Panc1 (cell line): ENCODE results near the gene VARS2. TPM values are rescaled to one million over a fixed set of nuclear protein-coding genes. Genes with fewer than 3 reads are reported as not detected.
"Not testable (repeated sequence)": the region's sequence is repeated elsewhere in the genome, so short reads cannot be mapped to it uniquely, and the experiment has no call there.

Experiments
- ATAC-seq: fragments of 200-7000 bp; cut with Tn5 transposase; 2 replicates; pipeline ENCODE4 v1.9.1; 2020; ENCODE audit warnings: mild to moderate bottlenecking, moderate library complexity
- BruUV-seq: library from RNA; stranded (reverse); fragments of 400-500 nt; replicated peaks from 2 replicates; lab custom pipeline; 2021; lab: Mats Ljungman, UMichigan
- CTCF ChIA-PET: fragments of 300-600 bp; sonication (Branson Sonifier 250); formaldehyde crosslinking; loops from one replicate; lab custom pipeline; 2022; ENCODE audit warnings: antibody characterized with exemption; lab: Charles Lee
- POLR2A ChIA-PET: fragments of 300-600 bp; sonication (Branson Sonifier 250); formaldehyde crosslinking; loops from one replicate; lab custom pipeline; 2022; ENCODE audit warnings: antibody characterized with exemption; lab: Charles Lee
- DNase-seq: peaks from one replicate; pipeline ENCODE4 v3.0.0-alpha.2; 2010; ENCODE audit warnings: low read depth, low spot score
- H3K27ac ChIP-seq: 2 replicates; pipeline ENCODE4 v1.5.1; 2011; ENCODE audit warnings: mild to moderate bottlenecking, low read length, inconsistent platforms
- H3K27me3 ChIP-seq: fragments of 200-500 bp; sonication (Bioruptor generic); 2 replicates; pipeline ENCODE4 v1.6.0; 2014; ENCODE audit warnings: low read length, inconsistent platforms; ENCODE audit not compliant: control insufficient read depth, insufficient read depth
- H3K36me3 ChIP-seq: fragments of 200-500 bp; sonication (Bioruptor generic); 2 replicates; pipeline ENCODE4 v1.5.1; 2014; ENCODE audit warnings: inconsistent platforms, mild to moderate bottlenecking, low read length, moderate library complexity; ENCODE audit not compliant: control insufficient read depth, insufficient read depth
- H3K4me1 ChIP-seq: 2 replicates; pipeline ENCODE4 v1.5.1; 2011; ENCODE audit warnings: inconsistent platforms, mild to moderate bottlenecking, low read length, moderate library complexity; ENCODE audit not compliant: control insufficient read depth, insufficient read depth
- H3K4me3 ChIP-seq, 2 experiments: 2 replicates each; pipeline ENCODE4 v1.5.1; 2011 to 2012; ENCODE audit warnings: low read depth in 2 of 2, low read length in 2 of 2, mild to moderate bottlenecking in 2 of 2, inconsistent platforms in 1 of 2, moderate library complexity in 1 of 2
- H3K9me3 ChIP-seq: fragments of 200-500 bp; sonication (Bioruptor generic); 2 replicates; pipeline ENCODE4 v1.5.1; 2014; ENCODE audit warnings: low read depth, mild to moderate bottlenecking, inconsistent platforms, low read length, moderate library complexity; ENCODE audit not compliant: control insufficient read depth, insufficient read depth
- CTCF ChIP-seq: fragments of 450-650 bp; IDR thresholded peaks from 2 replicates; pipeline ENCODE4 v1.5.1; 2017; ENCODE audit warnings: mild to moderate bottlenecking
- POLR2AphosphoS5 ChIP-seq: IDR thresholded peaks from 2 replicates; pipeline ENCODE4 v1.6.1; 2012; ENCODE audit warnings: mild to moderate bottlenecking, low read depth, low read length, moderate library complexity
- REST ChIP-seq, 2 experiments: IDR thresholded peaks; 2 replicates each; pipeline ENCODE4 v1.6.1; 2011 to 2012; ENCODE audit warnings: low read depth in 2 of 2, control low read depth in 1 of 2, low read length in 1 of 2, mild to moderate bottlenecking in 1 of 2, moderate library complexity in 1 of 2; ENCODE audit not compliant: insufficient read depth in 1 of 2
- SIN3A ChIP-seq: IDR thresholded peaks from 2 replicates; pipeline ENCODE4 v1.6.1; 2012; ENCODE audit warnings: low read depth, mild to moderate bottlenecking, low read length, moderate library complexity, borderline replicate concordance; ENCODE audit not compliant: insufficient read depth
- TCF7L2 ChIP-seq: IDR thresholded peaks from 2 replicates; pipeline ENCODE4 v1.6.1; 2011; ENCODE audit warnings: mild to moderate bottlenecking, low read depth, low read length, inconsistent platforms
- in situ Hi-C: cut with HindIII; loops from 2 replicates; pipeline ENCODE4 v1.10.0; 2016; ENCODE audit warnings: low sequenced_read_pairs, low pct_unique_long_range_greater_than_20kb
- intact Hi-C: fragments of 100-400 bp; cut with micrococcal nuclease; formaldehyde crosslinking; loops from one replicate; pipeline ENCODE4 v1.10.0; 2022; ENCODE audit not compliant: unreplicated experiment
- total RNA-seq: library from RNA; stranded (reverse); gene quantifications from one replicate; pipeline ENCODE4 v1.2.1, GENCODE V29; 2021; ENCODE audit not compliant: unreplicated experiment

The VARS2 gene
- total RNA-seq, 1 experiment from 2014 or later = 42.7 TPM

GRCh38 chr6:30907290-30907757 is 6.7 kb upstream of the VARS2 start:
- Histone ChIP-seq H3K4me3 (peak overlapping the region; percentile 90 to 100), H3K27ac (peak overlapping the region; percentile 73)
- BruUV-seq, H3K27me3 ChIP-seq, ATAC-seq, H3K36me3 ChIP-seq, DNase-seq, H3K4me1 ChIP-seq, H3K9me3 ChIP-seq, in situ Hi-C loops, intact Hi-C loops: not testable (repeated sequence)
- CTCF ChIA-PET = interaction anchor here (0.6 kb wide), 1 partner anchor 134 kb away, joined by 6 read pairs; no protein-coding TSS in a partner anchor
- POLR2A ChIA-PET = interaction anchor here (0.7 kb wide), 1 partner anchor 307 kb away, joined by 3 read pairs; no protein-coding TSS in a partner anchor

DNA sequence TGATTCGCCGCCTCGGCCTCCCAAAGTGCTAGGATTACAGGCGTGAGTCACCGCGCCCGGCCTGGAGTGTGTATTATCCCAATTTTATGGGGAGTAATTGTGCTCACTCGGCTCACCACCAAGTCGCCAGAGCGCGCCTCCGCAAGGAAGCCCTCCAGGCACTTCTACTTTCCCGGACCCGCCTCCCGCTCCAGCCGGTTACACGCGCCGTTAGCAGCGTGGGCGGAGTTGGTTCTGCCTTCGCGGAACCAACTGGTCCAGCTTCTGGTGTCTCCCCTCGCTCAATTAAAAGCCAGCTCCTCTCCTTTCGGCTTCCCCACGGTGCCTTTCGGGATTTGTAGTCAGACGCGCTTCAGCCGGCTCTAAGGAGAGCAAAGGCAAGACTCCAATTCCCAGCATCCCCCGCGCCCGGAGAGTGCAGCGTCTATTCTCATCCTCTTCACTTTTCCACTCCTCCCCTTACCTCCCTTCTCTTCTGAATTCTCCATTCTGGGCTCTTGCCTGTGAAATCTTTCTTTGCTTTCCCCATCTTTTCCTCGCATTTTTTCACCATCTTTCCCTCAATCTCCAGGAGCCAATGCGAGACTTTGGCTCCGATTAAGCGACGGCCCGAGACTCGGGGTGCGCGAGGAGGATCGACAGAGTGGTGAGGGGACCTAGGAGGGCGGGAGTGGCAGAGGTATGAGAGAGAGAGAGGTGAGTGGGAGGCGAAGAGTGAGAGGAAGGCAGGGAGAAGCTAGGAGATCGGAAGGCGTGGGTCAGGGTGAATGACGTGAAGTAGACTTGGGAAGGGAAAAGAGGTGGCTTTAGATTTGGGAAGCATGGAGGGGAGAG is 6.1 kb upstream of the VARS2 start, which contains the start of gene GTF2H4:
TSS of gene GTF2H4 (plus strand) at position 450 of the 834 bp plus-strand sequence.
- no TSS peak for BruUV-seq
- POLR2A ChIA-PET = no interaction called here
- intact Hi-C loops (no loop called here), in situ Hi-C loops (no loop called here)
- peak; percentile 44; the same call in 1 of the 2 replicates for TF ChIP-seq POLR2AphosphoS5
- no peak for TF ChIP-seq REST (IDR thresholded peaks at IDR 0.05; ENCODE audit: insufficient read depth in 1 of 2, low read depth in 2 of 2, low read length in 1 of 2)
- peak; percentile 33; the same call in 1 of the 2 replicates for TF ChIP-seq SIN3A
- TF ChIP-seq TCF7L2 = peak; percentile 79
- DNase-seq = peak; percentile 95
- CTCF ChIA-PET = no interaction called here
- Histone ChIP-seq H3K36me3 (no peaks in the 10 kb centered on the region), H3K9me3 (no peaks in the 10 kb centered on the region), H3K4me1 (0 out of 2 replicates have a peak, but pooled peaks cover 6% of the 10 kb centered on the region), H3K4me3 (peak within 1 kb of the TSS; percentile 90 to 100), H3K27ac (peak within 1 kb of the TSS; percentile 94), H3K27me3 (no peaks in the 10 kb centered on the region)
- ATAC-seq = peak; percentile 99

GRCh38 chr6:30908700-30909099 is 5.3 kb upstream of the VARS2 start:
- ATAC-seq = no peak
- CTCF ChIA-PET = no interaction called here
- no peaks in the 10 kb centered on the region for H3K27me3 ChIP-seq
- TF ChIP-seq POLR2AphosphoS5 = no peak
- TF ChIP-seq CTCF = no peak
- TF ChIP-seq SIN3A = no peak
- no peak for TF ChIP-seq TCF7L2
- TF ChIP-seq REST (IDR thresholded peaks at IDR 0.05; ENCODE audit: insufficient read depth in 1 of 2, low read depth in 2 of 2, low read length in 1 of 2) = no peak
- H3K27ac ChIP-seq = peak overlapping the region; percentile 94
- BruUV-seq = TSS peak; percentile 78
- DNase-seq = no peak
- H3K4me3 ChIP-seq = peak overlapping the region; percentile 90 to 100
- intact Hi-C loops = no loop called here
- in situ Hi-C loops = no loop called here
- H3K36me3 ChIP-seq = no peaks in the 10 kb centered on the region
- H3K9me3 ChIP-seq = no peaks in the 10 kb centered on the region
- H3K4me1 ChIP-seq = peaks cover 11% of the 10 kb centered on the region
- POLR2A ChIA-PET = no interaction called here

DNA sequence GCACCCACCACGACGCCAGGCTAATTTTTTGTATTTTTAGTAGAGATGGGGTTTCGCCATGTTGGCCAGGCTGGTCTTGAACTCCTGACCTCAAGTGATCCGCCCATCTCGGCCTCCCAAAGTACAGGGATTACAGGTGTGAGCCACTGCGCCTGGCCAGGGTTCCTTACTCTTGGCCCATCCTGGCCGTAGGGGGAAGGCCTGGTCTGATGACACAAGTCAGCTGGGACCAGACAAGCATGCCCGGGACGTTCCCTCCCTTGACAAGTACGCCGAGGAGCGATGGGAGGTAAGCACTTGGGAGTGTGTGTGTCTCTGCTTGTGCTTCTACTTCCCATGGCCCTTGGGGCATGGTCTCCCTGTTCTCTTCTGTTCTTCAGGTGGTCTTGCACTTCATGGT is 3.6 kb upstream of the VARS2 start:
- in situ Hi-C loops = not testable (repeated sequence)

More for the DNA sequence above, 3.6 kb upstream of the VARS2 start:
- H3K9me3 ChIP-seq, DNase-seq, H3K36me3 ChIP-seq, ATAC-seq, H3K27me3 ChIP-seq, BruUV-seq, H3K4me3 ChIP-seq, CTCF ChIA-PET, intact Hi-C loops, POLR2A ChIA-PET, H3K27ac ChIP-seq: not testable (repeated sequence)
- peaks cover 20% of the 10 kb centered on the region for H3K4me1 ChIP-seq
